Loucy (cell line): ENCODE measurements around the gene CNDP2.

ENCODE experiments used
- H2AFZ ChIP-seq: fragments of 200-600 bp; sonication (generic); 2 replicates; pipeline ENCODE4 v1.6.0; 2016; ENCODE audit warnings: antibody characterized with exemption, mild to moderate bottlenecking, low read length, moderate library complexity
- H3F3A ChIP-seq: fragments of 200-600 bp; 2 replicates; pipeline ENCODE4 v1.6.0; 2016; ENCODE audit warnings: antibody characterized with exemption, low read depth, mild to moderate bottlenecking
- H3K27me3 ChIP-seq: fragments of 200-600 bp; sonication (generic); 2 replicates; pipeline ENCODE4 v1.6.1; 2014; ENCODE audit warnings: low read length, mild to moderate bottlenecking; ENCODE audit not compliant: insufficient read depth, poor library complexity, severe bottlenecking
- H3K36me3 ChIP-seq: fragments of 200-600 bp; sonication (generic); 2 replicates; pipeline ENCODE4 v1.6.1; 2016; ENCODE audit warnings: low read length; ENCODE audit not compliant: insufficient read depth
- H3K4me1 ChIP-seq: fragments of 200-600 bp; sonication (generic); 2 replicates; pipeline ENCODE4 v1.5.1; 2014; ENCODE audit warnings: low read length, mild to moderate bottlenecking; ENCODE audit not compliant: insufficient read depth, poor library complexity, severe bottlenecking
- H3K4me2 ChIP-seq: fragments of 200-600 bp; sonication (generic); 2 replicates; pipeline ENCODE4 v1.6.0; 2014; ENCODE audit warnings: antibody characterized with exemption, low read length, low read depth, mild to moderate bottlenecking; ENCODE audit not compliant: poor library complexity, severe bottlenecking
- H3K4me3 ChIP-seq: fragments of 200-600 bp; sonication (generic); 2 replicates; pipeline ENCODE4 v1.5.1; 2014; ENCODE audit warnings: low read length, mild to moderate bottlenecking, mixed read lengths; ENCODE audit not compliant: poor library complexity, severe bottlenecking
- H3K79me2 ChIP-seq: fragments of 200-600 bp; sonication (generic); 2 replicates; pipeline ENCODE4 v1.6.1; 2014; ENCODE audit warnings: low read length; ENCODE audit not compliant: insufficient read depth
- H3K9ac ChIP-seq: fragments of 200-600 bp; sonication (generic); 2 replicates; pipeline ENCODE4 v1.6.0; 2014; ENCODE audit warnings: mild to moderate bottlenecking, low read depth, low read length, moderate library complexity; ENCODE audit not compliant: poor library complexity, severe bottlenecking
- H3K9me2 ChIP-seq: fragments of 200-600 bp; sonication (generic); replicated peaks from 2 replicates; pipeline ENCODE4 v1.6.1; 2016; ENCODE audit warnings: low read depth, low read length, mixed read lengths
- H3K9me3 ChIP-seq: fragments of 200-600 bp; sonication (generic); 2 replicates; pipeline ENCODE4 v1.6.1; 2014; ENCODE audit warnings: mild to moderate bottlenecking, antibody characterized with exemption, low read length, low read depth; ENCODE audit not compliant: insufficient read depth
- H4K20me1 ChIP-seq: fragments of 200-600 bp; sonication (generic); 2 replicates; pipeline ENCODE4 v1.6.0; 2014; ENCODE audit warnings: antibody characterized with exemption, low read length, mild to moderate bottlenecking; ENCODE audit not compliant: insufficient read depth, poor library complexity, severe bottlenecking
- EZH2phosphoT487 ChIP-seq: fragments of 200-600 bp; IDR thresholded peaks from 2 replicates; pipeline ENCODE4 v1.6.1; 2018; ENCODE audit warnings: antibody characterized with exemption, mild to moderate bottlenecking, moderate library complexity, borderline replicate concordance
- TF ChIP-seq, protein P1 (sequence below): fragments of 200-600 bp; sonication (generic); conservative IDR thresholded peaks from 2 replicates; pipeline ENCODE4 v1.5.1; 2014; ENCODE audit warnings: mild to moderate bottlenecking, antibody characterized with exemption, low read length

CNDP2 gene

DNA sequence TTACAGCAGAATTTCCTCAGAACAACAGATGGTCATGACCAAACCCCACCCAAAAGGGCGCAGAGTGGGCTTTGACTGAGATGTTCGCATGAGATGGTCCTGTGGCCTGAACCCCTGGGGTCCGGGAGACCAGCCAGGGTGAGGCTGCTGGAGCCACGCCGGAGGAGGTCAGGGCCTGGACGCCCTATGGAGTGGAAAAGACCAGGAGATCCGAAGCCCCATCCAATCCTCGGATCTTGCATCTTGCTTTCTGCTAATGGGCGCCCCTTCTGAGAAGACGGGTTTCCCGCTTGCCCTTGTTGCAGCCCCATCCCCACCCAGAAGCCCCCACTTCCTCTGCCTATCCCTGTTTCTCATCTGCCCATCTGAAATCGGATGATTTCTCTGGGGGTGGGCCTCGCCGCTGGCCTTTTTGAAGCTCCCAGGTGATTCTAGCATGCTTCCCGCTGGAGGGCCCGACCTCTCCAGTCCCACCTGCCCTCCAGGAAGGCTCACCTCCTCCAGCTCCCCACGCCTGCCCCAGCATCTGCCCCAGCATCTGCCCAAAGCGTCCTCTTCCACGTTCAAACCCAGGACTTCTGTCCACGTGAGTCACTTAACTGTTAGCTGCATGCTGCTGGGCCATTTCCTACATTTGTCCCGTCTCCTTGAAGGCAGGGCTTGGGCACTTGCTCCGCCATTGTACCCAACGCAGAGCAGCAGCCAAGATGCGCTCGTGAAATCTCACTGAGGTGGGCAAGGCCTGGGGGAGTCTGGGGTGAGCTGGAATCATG lies 33.8 kb downstream of the CNDP2 start:
- Histone ChIP-seq H3K9ac (no peak overlapping the region), H3K4me3 (no peak overlapping the region), H3K27me3 (no peaks in the 10 kb centered on the region), H3K36me3 (no peaks in the 10 kb centered on the region), H3K9me2 (no peaks in the 10 kb centered on the region), H3F3A (no peaks in the 10 kb centered on the region), H4K20me1 (no peaks in the 10 kb centered on the region), H3K4me1 (no peaks in the 10 kb centered on the region), H3K9me3 (no peaks in the 10 kb centered on the region), H3K4me2 (no peak overlapping the region), H2AFZ (no peak overlapping the region), H3K79me2 (no peaks in the 10 kb centered on the region)
- no peak for TF ChIP-seq EZH2phosphoT487
- TF ChIP-seq, protein P1, sequence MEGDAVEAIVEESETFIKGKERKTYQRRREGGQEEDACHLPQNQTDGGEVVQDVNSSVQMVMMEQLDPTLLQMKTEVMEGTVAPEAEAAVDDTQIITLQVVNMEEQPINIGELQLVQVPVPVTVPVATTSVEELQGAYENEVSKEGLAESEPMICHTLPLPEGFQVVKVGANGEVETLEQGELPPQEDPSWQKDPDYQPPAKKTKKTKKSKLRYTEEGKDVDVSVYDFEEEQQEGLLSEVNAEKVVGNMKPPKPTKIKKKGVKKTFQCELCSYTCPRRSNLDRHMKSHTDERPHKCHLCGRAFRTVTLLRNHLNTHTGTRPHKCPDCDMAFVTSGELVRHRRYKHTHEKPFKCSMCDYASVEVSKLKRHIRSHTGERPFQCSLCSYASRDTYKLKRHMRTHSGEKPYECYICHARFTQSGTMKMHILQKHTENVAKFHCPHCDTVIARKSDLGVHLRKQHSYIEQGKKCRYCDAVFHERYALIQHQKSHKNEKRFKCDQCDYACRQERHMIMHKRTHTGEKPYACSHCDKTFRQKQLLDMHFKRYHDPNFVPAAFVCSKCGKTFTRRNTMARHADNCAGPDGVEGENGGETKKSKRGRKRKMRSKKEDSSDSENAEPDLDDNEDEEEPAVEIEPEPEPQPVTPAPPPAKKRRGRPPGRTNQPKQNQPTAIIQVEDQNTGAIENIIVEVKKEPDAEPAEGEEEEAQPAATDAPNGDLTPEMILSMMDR: no peak

DNA sequence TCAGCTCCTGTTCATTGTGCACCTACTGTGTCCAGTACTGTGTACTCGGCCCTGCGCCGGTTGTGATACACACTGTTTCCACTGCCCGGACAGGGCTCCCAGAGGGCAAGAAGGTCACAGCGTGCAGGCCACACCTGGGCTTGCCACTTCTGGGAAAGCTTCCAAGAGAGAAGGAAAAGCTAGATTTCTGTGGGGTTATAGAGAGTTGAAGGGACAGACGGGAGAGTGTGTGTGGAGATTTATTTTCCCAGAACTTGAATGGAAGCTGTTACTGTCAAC lies 34.4 kb downstream of the CNDP2 start:
- Histone ChIP-seq H3K27me3 (no peaks in the 10 kb centered on the region), H3K9me3 (no peaks in the 10 kb centered on the region), H3K9me2 (no peaks in the 10 kb centered on the region), H3K9ac (no peak overlapping the region), H3K4me1 (no peaks in the 10 kb centered on the region), H4K20me1 (no peaks in the 10 kb centered on the region), H2AFZ (no peak overlapping the region), H3K36me3 (no peaks in the 10 kb centered on the region), H3F3A (no peaks in the 10 kb centered on the region), H3K4me3 (no peak overlapping the region), H3K79me2 (no peaks in the 10 kb centered on the region), H3K4me2 (no peak overlapping the region)
- no peak for TF ChIP-seq EZH2phosphoT487
- TF ChIP-seq, protein P1: no peak

GRCh38 chr18:74531043-74531442 lies 34.9 kb downstream of the CNDP2 start:
- Histone ChIP-seq H3K9ac (no peak overlapping the region), H3F3A (no peaks in the 10 kb centered on the region), H3K9me3 (no peaks in the 10 kb centered on the region), H4K20me1 (no peaks in the 10 kb centered on the region), H3K9me2 (no peaks in the 10 kb centered on the region), H3K4me1 (no peaks in the 10 kb centered on the region), H3K4me3 (no peak overlapping the region), H3K36me3 (no peaks in the 10 kb centered on the region), H3K4me2 (no peak overlapping the region), H3K79me2 (no peaks in the 10 kb centered on the region), H3K27me3 (no peaks in the 10 kb centered on the region), H2AFZ (no peak overlapping the region)
- TF ChIP-seq EZH2phosphoT487: no peak
- TF ChIP-seq, protein P1: no peak
